ENCODE data around the gene SAFB2.

Gene SAFB2

GRCh38 chr19:5586300-5587070 lies 36.1 kb downstream of the SAFB2 start:
- no peak for DNase-seq
- Histone ChIP-seq H3K36me3 (ENCODE audit: control insufficient read depth, insufficient read depth, low read length) (peaks cover 46% of the 10 kb centered on the region), H3K27me3 (replicated peaks; ENCODE audit: control insufficient read depth, insufficient read depth, low read length, poor library complexity, severe bottlenecking) (no peaks in the 10 kb centered on the region), H3K4me3 (ENCODE audit: insufficient read depth, low read depth, low read length, poor library complexity, severe bottlenecking) (no peak overlapping the region), H3K27ac (ENCODE audit: insufficient read depth, low read length, poor library complexity, severe bottlenecking) (no peak overlapping the region), H3K9me3 (ENCODE audit: control insufficient read depth, low read length) (no peaks in the 10 kb centered on the region), H3K4me1 (ENCODE audit: control insufficient read depth, insufficient read depth, low read length, poor library complexity, severe bottlenecking) (peaks cover 12% of the 10 kb centered on the region)

DNA sequence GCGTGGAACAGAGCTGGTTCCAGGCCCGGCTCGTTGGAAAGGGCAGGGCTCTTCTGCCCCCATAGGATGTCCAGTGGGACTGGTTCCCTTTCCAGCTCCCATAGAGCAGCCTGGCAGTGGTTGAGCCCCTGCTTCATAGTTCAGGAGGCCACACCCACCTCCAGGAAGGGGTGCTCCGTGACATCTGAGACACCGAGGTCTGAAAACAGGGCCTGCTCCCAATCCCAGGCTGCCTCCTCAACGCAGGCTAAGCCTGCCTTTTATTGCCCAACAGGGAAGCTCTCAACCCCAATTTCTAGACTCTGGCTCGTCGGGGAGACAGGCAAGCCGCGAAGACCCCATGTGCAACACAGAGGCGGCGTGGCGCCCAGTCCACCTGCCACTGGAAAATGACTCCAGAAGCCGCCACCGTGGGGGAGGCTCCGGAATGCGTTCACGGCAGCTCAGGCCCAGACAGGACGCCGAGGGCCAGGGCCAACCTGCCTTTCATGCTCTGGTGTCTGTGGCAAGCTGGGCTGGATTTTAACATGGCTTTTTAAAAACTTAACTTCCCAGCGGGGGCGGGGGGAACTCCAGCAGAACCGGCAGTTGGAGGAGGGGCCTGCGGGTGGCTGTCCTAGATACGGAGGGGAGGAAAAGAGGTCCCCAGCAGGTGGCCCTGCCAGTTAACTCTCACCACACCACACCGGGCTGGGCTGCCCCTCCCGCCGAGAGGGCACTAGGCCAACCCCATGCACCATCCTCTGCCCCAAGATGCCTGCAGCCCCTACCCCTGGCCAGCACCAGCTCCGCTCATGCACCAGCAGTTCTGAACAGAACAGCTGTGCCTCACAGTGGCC lies 36.9 kb downstream of the SAFB2 start:
- H3K27me3 ChIP-seq (replicated peaks; ENCODE audit: control insufficient read depth, insufficient read depth, low read length, poor library complexity, severe bottlenecking), result no peaks in the 10 kb centered on the region
- H3K36me3 ChIP-seq (ENCODE audit: control insufficient read depth, insufficient read depth, low read length), result peaks cover 41% of the 10 kb centered on the region
- no peaks in the 10 kb centered on the region for H3K9me3 ChIP-seq (ENCODE audit: control insufficient read depth, low read length)
- DNase-seq, result peak; percentile 19 to 33 (median 30)
- peak overlapping the region; percentile 39 for H3K27ac ChIP-seq (ENCODE audit: insufficient read depth, low read length, poor library complexity, severe bottlenecking)
- peaks cover 12% of the 10 kb centered on the region for H3K4me1 ChIP-seq (ENCODE audit: control insufficient read depth, insufficient read depth, low read length, poor library complexity, severe bottlenecking)
- no peak overlapping the region for H3K4me3 ChIP-seq (ENCODE audit: insufficient read depth, low read depth, low read length, poor library complexity, severe bottlenecking)

DNA sequence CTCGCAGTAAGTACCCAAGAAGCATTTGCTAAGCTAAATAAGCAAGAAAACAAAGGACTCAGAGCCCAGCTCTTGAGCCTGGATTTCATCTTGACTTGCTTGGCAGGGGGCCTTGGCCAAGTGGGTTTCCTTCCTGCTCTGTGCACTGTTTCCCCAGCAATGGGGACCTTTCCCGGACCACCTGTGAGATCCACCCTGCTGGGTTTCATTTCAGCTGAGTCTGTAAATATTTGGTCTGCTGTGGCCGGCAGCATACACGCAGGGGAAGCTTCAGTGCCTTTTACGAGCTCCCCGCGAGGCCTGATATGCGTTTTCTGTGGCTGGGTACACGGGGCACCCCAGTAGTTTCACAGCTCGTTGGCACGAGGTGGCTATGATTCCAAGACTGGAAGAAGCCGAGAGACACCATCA lies 42.4 kb downstream of the SAFB2 start:
- Histone ChIP-seq H3K4me1 (ENCODE audit: control insufficient read depth, insufficient read depth, low read length, poor library complexity, severe bottlenecking) (peaks cover 3% of the 10 kb centered on the region), H3K4me3 (ENCODE audit: insufficient read depth, low read depth, low read length, poor library complexity, severe bottlenecking) (no peak overlapping the region), H3K27ac (ENCODE audit: insufficient read depth, low read length, poor library complexity, severe bottlenecking) (no peak overlapping the region), H3K36me3 (ENCODE audit: control insufficient read depth, insufficient read depth, low read length) (peaks cover 4% of the 10 kb centered on the region), H3K9me3 (ENCODE audit: control insufficient read depth, low read length) (no peaks in the 10 kb centered on the region), H3K27me3 (replicated peaks; ENCODE audit: control insufficient read depth, insufficient read depth, low read length, poor library complexity, severe bottlenecking) (no peaks in the 10 kb centered on the region)
- DNase-seq, result no peak

GRCh38 chr19:5579697-5580096 lies 42.9 kb downstream of the SAFB2 start:
- Histone ChIP-seq H3K9me3 (ENCODE audit: control insufficient read depth, low read length) (no peaks in the 10 kb centered on the region), H3K4me1 (ENCODE audit: control insufficient read depth, insufficient read depth, low read length, poor library complexity, severe bottlenecking) (peaks cover 3% of the 10 kb centered on the region), H3K36me3 (ENCODE audit: control insufficient read depth, insufficient read depth, low read length) (peaks cover 4% of the 10 kb centered on the region), H3K27ac (ENCODE audit: insufficient read depth, low read length, poor library complexity, severe bottlenecking) (no peak overlapping the region), H3K27me3 (replicated peaks; ENCODE audit: control insufficient read depth, insufficient read depth, low read length, poor library complexity, severe bottlenecking) (no peaks in the 10 kb centered on the region), H3K4me3 (ENCODE audit: insufficient read depth, low read depth, low read length, poor library complexity, severe bottlenecking) (no peak overlapping the region)
- no peak for DNase-seq

DNA sequence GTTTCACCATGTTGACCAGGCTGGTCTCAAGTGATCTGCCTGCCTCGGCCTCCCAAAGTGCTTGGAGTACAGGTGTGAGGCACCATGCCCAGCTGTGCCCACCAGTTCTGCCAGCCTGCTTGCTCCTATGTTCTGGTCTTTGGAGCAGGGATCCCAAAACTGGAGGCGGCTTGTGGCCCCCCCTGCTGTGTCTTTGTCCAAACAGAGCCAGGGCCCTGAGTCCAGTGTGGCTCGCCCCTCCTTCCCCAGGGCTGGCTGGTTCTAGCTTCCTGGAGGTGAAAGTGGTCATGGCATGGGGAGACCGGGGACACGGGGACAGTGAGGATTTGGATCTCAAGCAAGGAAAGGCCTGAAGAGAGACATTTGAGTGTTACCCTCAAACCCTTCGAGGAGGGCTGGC lies 43.3 kb downstream of the SAFB2 start:
- H3K27ac ChIP-seq (ENCODE audit: insufficient read depth, low read length, poor library complexity, severe bottlenecking), result no peak overlapping the region
- no peak for DNase-seq
- H3K27me3 ChIP-seq (replicated peaks; ENCODE audit: control insufficient read depth, insufficient read depth, low read length, poor library complexity, severe bottlenecking), result no peaks in the 10 kb centered on the region
- H3K4me3 ChIP-seq (ENCODE audit: insufficient read depth, low read depth, low read length, poor library complexity, severe bottlenecking), result no peak overlapping the region
- no peaks in the 10 kb centered on the region for H3K9me3 ChIP-seq (ENCODE audit: control insufficient read depth, low read length)
- H3K4me1 ChIP-seq (ENCODE audit: control insufficient read depth, insufficient read depth, low read length, poor library complexity, severe bottlenecking), result peaks cover 3% of the 10 kb centered on the region
- H3K36me3 ChIP-seq (ENCODE audit: control insufficient read depth, insufficient read depth, low read length), result peaks cover 2% of the 10 kb centered on the region

GRCh38 chr19:5578097-5578846 lies 44.3 kb downstream of the SAFB2 start:
- DNase-seq, result peak; percentile 34 to 55 (median 46)
- no peak overlapping the region for H3K27ac ChIP-seq (ENCODE audit: insufficient read depth, low read length, poor library complexity, severe bottlenecking)
- H3K27me3 ChIP-seq (replicated peaks; ENCODE audit: control insufficient read depth, insufficient read depth, low read length, poor library complexity, severe bottlenecking), result no peaks in the 10 kb centered on the region
- H3K36me3 ChIP-seq (ENCODE audit: control insufficient read depth, insufficient read depth, low read length), result no peaks in the 10 kb centered on the region
- peaks cover 3% of the 10 kb centered on the region for H3K4me1 ChIP-seq (ENCODE audit: control insufficient read depth, insufficient read depth, low read length, poor library complexity, severe bottlenecking)
- no peaks in the 10 kb centered on the region for H3K9me3 ChIP-seq (ENCODE audit: control insufficient read depth, low read length)
- peak overlapping the region; percentile 11 for H3K4me3 ChIP-seq (ENCODE audit: insufficient read depth, low read depth, low read length, poor library complexity, severe bottlenecking)

DNA sequence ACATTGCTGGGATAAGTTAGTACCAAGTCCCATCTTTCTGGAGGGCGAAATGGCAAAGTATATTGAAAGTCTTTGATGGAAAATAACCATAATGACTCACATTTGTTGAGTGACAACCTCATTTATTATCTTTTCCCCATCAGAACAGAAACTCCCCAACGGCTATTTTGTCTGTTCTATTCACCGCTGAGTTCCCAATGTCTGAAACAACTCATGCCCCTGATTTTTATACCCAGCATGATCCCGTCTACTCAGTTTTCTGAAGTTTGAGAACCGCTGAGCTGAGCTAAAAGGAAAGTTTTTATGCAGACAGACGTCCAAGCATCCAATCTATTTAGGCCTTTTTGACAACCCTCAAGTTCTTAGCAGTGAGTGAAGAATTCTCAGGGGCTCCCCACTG lies 47.0 kb downstream of the SAFB2 start:
- Histone ChIP-seq H3K36me3 (ENCODE audit: control insufficient read depth, insufficient read depth, low read length) (no peaks in the 10 kb centered on the region), H3K4me3 (ENCODE audit: insufficient read depth, low read depth, low read length, poor library complexity, severe bottlenecking) (no peak overlapping the region), H3K27me3 (replicated peaks; ENCODE audit: control insufficient read depth, insufficient read depth, low read length, poor library complexity, severe bottlenecking) (no peaks in the 10 kb centered on the region), H3K9me3 (ENCODE audit: control insufficient read depth, low read length) (no peaks in the 10 kb centered on the region), H3K4me1 (ENCODE audit: control insufficient read depth, insufficient read depth, low read length, poor library complexity, severe bottlenecking) (peaks cover 3% of the 10 kb centered on the region), H3K27ac (ENCODE audit: insufficient read depth, low read length, poor library complexity, severe bottlenecking) (no peak overlapping the region)
- DNase-seq, result no peak

- DNase-seq, result no peak
- no peaks in the 10 kb centered on the region for H3K36me3 ChIP-seq (ENCODE audit: control insufficient read depth, insufficient read depth, low read length)
- H3K4me1 ChIP-seq (ENCODE audit: control insufficient read depth, insufficient read depth, low read length, poor library complexity, severe bottlenecking), result no peaks in the 10 kb centered on the region
- no peaks in the 10 kb centered on the region for H3K9me3 ChIP-seq (ENCODE audit: control insufficient read depth, low read length)
- no peak overlapping the region for H3K4me3 ChIP-seq (ENCODE audit: insufficient read depth, low read depth, low read length, poor library complexity, severe bottlenecking)
- no peaks in the 10 kb centered on the region for H3K27me3 ChIP-seq (replicated peaks; ENCODE audit: control insufficient read depth, insufficient read depth, low read length, poor library complexity, severe bottlenecking)
- H3K27ac ChIP-seq (ENCODE audit: insufficient read depth, low read length, poor library complexity, severe bottlenecking), result no peak overlapping the region
These were observed 49.9 kb downstream of the SAFB2 start for GRCh38 chr19:5572556-5573286.

DNA sequence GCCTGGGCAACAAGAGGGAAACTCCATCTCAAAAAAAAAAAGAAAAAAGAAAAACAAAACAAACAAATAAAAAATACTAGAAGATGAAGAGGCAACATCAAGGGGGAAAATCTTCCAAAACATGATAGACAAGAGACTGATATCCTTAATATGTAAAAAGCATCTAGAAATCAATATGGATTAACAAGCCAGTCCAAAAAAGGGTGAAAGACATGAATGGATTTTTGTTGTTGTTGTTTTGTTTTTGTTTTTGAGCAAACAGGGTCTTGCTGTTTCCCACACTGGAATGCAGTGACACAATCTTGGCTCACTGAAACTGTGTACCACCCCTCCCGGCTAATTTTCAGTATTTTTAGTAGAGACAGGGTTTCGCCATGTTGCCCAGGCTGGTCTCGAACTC lies 50.8 kb downstream of the SAFB2 start:
- H3K4me3 ChIP-seq (ENCODE audit: insufficient read depth, low read depth, low read length, poor library complexity, severe bottlenecking), result no peak overlapping the region
- peaks cover 6% of the 10 kb centered on the region for H3K27me3 ChIP-seq (replicated peaks; ENCODE audit: control insufficient read depth, insufficient read depth, low read length, poor library complexity, severe bottlenecking)
- no peak overlapping the region for H3K27ac ChIP-seq (ENCODE audit: insufficient read depth, low read length, poor library complexity, severe bottlenecking)
- DNase-seq, result no peak
- no peaks in the 10 kb centered on the region for H3K9me3 ChIP-seq (ENCODE audit: control insufficient read depth, low read length)
- no peaks in the 10 kb centered on the region for H3K4me1 ChIP-seq (ENCODE audit: control insufficient read depth, insufficient read depth, low read length, poor library complexity, severe bottlenecking)
- no peaks in the 10 kb centered on the region for H3K36me3 ChIP-seq (ENCODE audit: control insufficient read depth, insufficient read depth, low read length)
